OCI-LY3 (cell line): ENCODE data around the gene PGS1.

Experiments used
- H2AFZ ChIP-seq: fragments of 200-600, 300-600 bp; shearing (Covaris generic); 2 replicates; pipeline ENCODE4 v1.6.0; 2014; ENCODE audit warnings: antibody characterized with exemption, low read depth, low read length
- H3K27ac ChIP-seq: fragments of 200-600, 300-600 bp; sonication (generic); 2 replicates; pipeline ENCODE4 v1.5.1; 2014; ENCODE audit warnings: mild to moderate bottlenecking, low read length, moderate library complexity, mixed read lengths
- H3K27me3 ChIP-seq: fragments of 200-600, 300-600 bp; sonication (generic); 2 replicates; pipeline ENCODE4 v1.6.1; 2014; ENCODE audit warnings: low read depth, low read length, mixed read lengths
- H3K36me3 ChIP-seq: fragments of 200-600, 300-600 bp; sonication (generic); replicated peaks from 2 replicates; pipeline ENCODE3; 2014; ENCODE audit warnings: low read depth, low read length, mixed read lengths
- H3K4me1 ChIP-seq: fragments of 300-600, 200-600 bp; sonication (generic); 2 replicates; pipeline ENCODE4 v1.6.1; 2014; ENCODE audit warnings: low read length, mixed read lengths
- H3K4me2 ChIP-seq: fragments of 200-600, 300-600 bp; sonication (generic); 2 replicates; pipeline ENCODE4 v1.6.1; 2014; ENCODE audit warnings: low read length, mixed read lengths
- H3K4me3 ChIP-seq: fragments of 300-600, 200-600 bp; sonication (generic); 2 replicates; pipeline ENCODE4 v1.5.1; 2014; ENCODE audit warnings: antibody characterized with exemption, mild to moderate bottlenecking, low read length, moderate library complexity
- H3K79me2 ChIP-seq: fragments of 300-600, 200-600 bp; shearing (Covaris generic); 2 replicates; pipeline ENCODE4 v1.6.1; 2014; ENCODE audit warnings: mild to moderate bottlenecking, low read length, mixed read lengths
- H3K9ac ChIP-seq: fragments of 300-600, 200-600 bp; shearing (Covaris generic); 2 replicates; pipeline ENCODE4 v1.6.0; 2014; ENCODE audit warnings: mild to moderate bottlenecking, low read length, moderate library complexity
- H3K9me3 ChIP-seq: fragments of 200-600, 300-600 bp; shearing (Covaris generic); 2 replicates; pipeline ENCODE4 v1.6.1; 2014; ENCODE audit warnings: low read length, mixed read lengths; ENCODE audit not compliant: insufficient read depth
- H4K20me1 ChIP-seq: fragments of 200-600, 300-600 bp; sonication (generic); 2 replicates; pipeline ENCODE4 v1.6.1; 2016; ENCODE audit warnings: low read length, mixed read lengths; ENCODE audit not compliant: insufficient read depth
- CTCF ChIP-seq: fragments of 200-600, 300-600 bp; sonication (generic); IDR thresholded peaks from 2 replicates; pipeline ENCODE4 v1.5.1; 2014; ENCODE audit warnings: antibody characterized with exemption, low read length, low read depth
- EZH2phosphoT487 ChIP-seq: fragments of 200-600 bp; shearing (Covaris generic); IDR thresholded peaks from 2 replicates; pipeline ENCODE4 v1.6.1; 2018; ENCODE audit warnings: antibody characterized with exemption, mixed run types, low read depth

Gene PGS1

GRCh38 chr17:78360371-78361224, 17.9 kb upstream of the PGS1 start:
- H3K9me3 ChIP-seq = no peaks in the 10 kb centered on the region
- H3K4me3 ChIP-seq = peak overlapping the region; percentile 57
- peaks cover 56% of the 10 kb centered on the region for H3K4me1 ChIP-seq
- H3K9ac ChIP-seq = peak overlapping the region; percentile 62
- H3K79me2 ChIP-seq = peaks cover 41% of the 10 kb centered on the region
- peak overlapping the region; percentile 81 for H3K27ac ChIP-seq
- no peak overlapping the region for H2AFZ ChIP-seq
- peaks cover 35% of the 10 kb centered on the region for H3K36me3 ChIP-seq
- no peak for TF ChIP-seq EZH2phosphoT487
- TF ChIP-seq CTCF = peak; percentile 89
- H3K27me3 ChIP-seq = peaks cover 18% of the 10 kb centered on the region
- H4K20me1 ChIP-seq = peaks cover 39% of the 10 kb centered on the region
- H3K4me2 ChIP-seq = peak overlapping the region; percentile 76

DNA sequence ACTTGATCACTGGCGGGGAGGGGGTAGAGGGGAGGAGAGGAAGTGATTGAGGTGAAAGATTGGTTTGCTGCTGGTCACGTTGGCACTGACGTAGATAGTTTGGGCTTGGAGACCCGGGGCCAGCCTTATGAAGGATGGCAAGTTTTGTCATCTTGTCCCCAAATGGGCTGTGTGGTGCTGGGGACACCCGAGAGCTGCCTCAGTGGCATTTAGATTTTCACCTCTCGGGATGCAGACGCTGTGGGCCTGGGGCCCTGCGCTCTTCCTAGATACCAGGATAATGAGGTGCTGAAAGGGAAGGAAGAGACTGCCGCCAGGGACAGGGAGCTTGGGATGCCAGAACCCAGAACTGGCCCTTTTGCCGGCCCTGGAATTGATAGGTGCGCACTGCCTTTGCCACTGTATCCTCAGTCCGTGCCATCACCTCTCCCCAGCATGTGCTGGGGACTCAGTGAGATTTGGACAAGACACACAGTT, 17.2 kb upstream of the PGS1 start:
- H3K27me3 ChIP-seq = peaks cover 18% of the 10 kb centered on the region
- no peak for TF ChIP-seq CTCF
- no peak for TF ChIP-seq EZH2phosphoT487
- H3K4me2 ChIP-seq = peak overlapping the region; percentile 76
- H3K36me3 ChIP-seq = peaks cover 29% of the 10 kb centered on the region
- peaks cover 56% of the 10 kb centered on the region for H3K4me1 ChIP-seq
- H3K27ac ChIP-seq = peak overlapping the region; percentile 81
- peak overlapping the region; percentile 57 for H3K4me3 ChIP-seq
- H3K9ac ChIP-seq = peak overlapping the region; percentile 62
- H2AFZ ChIP-seq = no peak overlapping the region
- peaks cover 34% of the 10 kb centered on the region for H3K79me2 ChIP-seq
- H4K20me1 ChIP-seq = peaks cover 32% of the 10 kb centered on the region
- no peaks in the 10 kb centered on the region for H3K9me3 ChIP-seq

DNA sequence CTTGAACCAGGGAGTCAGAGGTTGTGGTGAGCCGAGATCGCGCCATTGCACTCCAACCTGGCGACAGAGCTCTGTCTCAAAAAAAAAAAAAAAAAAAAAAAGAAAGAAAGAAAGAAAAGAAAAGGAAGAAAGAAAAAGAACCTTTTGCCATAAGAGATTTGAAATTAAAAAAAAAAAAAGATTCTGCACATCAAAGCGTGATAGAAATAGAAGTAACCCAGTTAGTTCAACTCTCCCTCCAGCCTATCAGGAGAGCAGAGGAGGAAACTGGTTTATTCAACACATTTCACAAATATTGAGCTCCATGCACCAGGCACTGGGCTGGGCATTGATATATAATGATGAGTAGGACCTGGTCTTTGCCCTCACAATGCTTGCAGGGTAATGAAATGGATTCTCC, 16.2 kb upstream of the PGS1 start:
- H3K9me3 ChIP-seq = no peaks in the 10 kb centered on the region
- TF ChIP-seq CTCF (no peak), EZH2phosphoT487 (no peak)

DNA sequence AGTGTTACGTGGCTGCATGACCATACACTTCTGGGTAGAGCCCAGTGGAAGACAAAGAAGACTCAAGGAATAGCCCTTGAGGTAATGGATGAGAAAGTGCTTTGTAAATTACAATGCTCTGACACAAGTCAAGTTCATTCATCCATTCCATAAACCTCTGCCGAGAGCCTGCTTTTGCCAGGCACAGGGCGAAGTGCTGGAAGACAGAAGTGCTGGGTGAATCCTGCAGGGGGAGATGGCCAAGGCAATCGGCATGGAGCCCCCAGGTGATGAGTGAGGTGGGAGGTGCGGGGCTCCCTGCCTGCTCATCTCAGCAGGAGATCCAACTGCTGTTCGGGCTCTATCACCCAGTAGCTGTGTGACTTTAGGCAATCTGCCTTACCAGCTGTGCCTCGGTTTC, 15.8 kb upstream of the PGS1 start:
- H3K79me2 ChIP-seq = peaks cover 23% of the 10 kb centered on the region
- no peak overlapping the region for H3K27ac ChIP-seq
- no peaks in the 10 kb centered on the region for H3K9me3 ChIP-seq
- H3K9ac ChIP-seq = no peak overlapping the region
- no peak for TF ChIP-seq EZH2phosphoT487
- no peak for TF ChIP-seq CTCF
- H3K4me3 ChIP-seq = no peak overlapping the region
- H2AFZ ChIP-seq = no peak overlapping the region
- peaks cover 20% of the 10 kb centered on the region for H4K20me1 ChIP-seq
- H3K36me3 ChIP-seq = peaks cover 19% of the 10 kb centered on the region
- peaks cover 58% of the 10 kb centered on the region for H3K4me1 ChIP-seq
- peaks cover 24% of the 10 kb centered on the region for H3K27me3 ChIP-seq
- H3K4me2 ChIP-seq = peak overlapping the region; percentile 7

More for the DNA sequence above, 16.2 kb upstream of the PGS1 start:
- Histone ChIP-seq H3K27me3 (peaks cover 21% of the 10 kb centered on the region), H2AFZ (no peak overlapping the region), H3K4me1 (peaks cover 58% of the 10 kb centered on the region), H3K36me3 (peaks cover 23% of the 10 kb centered on the region), H4K20me1 (peaks cover 24% of the 10 kb centered on the region), H3K79me2 (peaks cover 27% of the 10 kb centered on the region), H3K27ac (no peak overlapping the region), H3K4me2 (no peak overlapping the region), H3K9ac (no peak overlapping the region), H3K4me3 (no peak overlapping the region)
